Measurements from ENCODE around the gene IDH1. TPM values are rescaled to one million over a fixed set of nuclear protein-coding genes. Genes with fewer than 3 reads are reported as not detected.

IDH1 gene
- total RNA-seq, 4 donors from 2014 or later: 22.8 to 105 (median 38.1) TPM

- Histone ChIP-seq H3K4me1 (peaks cover 0 to 7% of the 10 kb centered on the region in 2 donors), H3K36me3 (no peaks in the 10 kb centered on the region), H3K9me3 (no peaks in the 10 kb centered on the region), H3K4me3 (no peak overlapping the region), H3K27ac (no peak overlapping the region), H3K27me3 (no peaks in the 10 kb centered on the region)
- DNase-seq: no peak
- TF ChIP-seq POLR2A (IDR thresholded peaks at IDR 0.05): no peak
- TF ChIP-seq CTCF (IDR thresholded peaks at IDR 0.05): no peak
- intact Hi-C loops (cut with DNase I; ENCODE audit: low total_unique reads): no loop called here
Observed at GRCh38 chr2:208256192-208256782, 1.4 kb upstream of the IDH1 start.

- Histone ChIP-seq H3K4me1 (peaks cover 0 to 7% of the 10 kb centered on the region in 2 donors), H3K9me3 (no peaks in the 10 kb centered on the region), H3K4me3 (peak overlapping the region; percentile 73 to 76), H3K27ac (peak overlapping the region; percentile 68 to 74), H3K27me3 (no peaks in the 10 kb centered on the region), H3K36me3 (no peaks in the 10 kb centered on the region)
- intact Hi-C loops (cut with DNase I; ENCODE audit: low total_unique reads): no loop called here
- DNase-seq: no peak
- TF ChIP-seq CTCF (IDR thresholded peaks at IDR 0.05): no peak
- TF ChIP-seq POLR2A (IDR thresholded peaks at IDR 0.05): no peak
Observed at GRCh38 chr2:208255557-208256106, 761 bp upstream of the IDH1 start.

GRCh38 chr2:208254118-208254870 lies 577 bp downstream of the IDH1 start:
- intact Hi-C loops (cut with DNase I; ENCODE audit: low total_unique reads): no loop called here
- Histone ChIP-seq H3K4me3 (peak overlapping the region; percentile 73 to 76), H3K4me1 (peaks cover 0 to 7% of the 10 kb centered on the region in 2 donors), H3K27ac (peak overlapping the region; percentile 68 to 71), H3K27me3 (no peaks in the 10 kb centered on the region), H3K9me3 (no peaks in the 10 kb centered on the region), H3K36me3 (no peaks in the 10 kb centered on the region)
- TF ChIP-seq POLR2A (IDR thresholded peaks at IDR 0.05) (no peak), CTCF (IDR thresholded peaks at IDR 0.05) (peak; percentile 53 to 92 (median 78))
- peak; percentile 76 to 80 for DNase-seq

DNA sequence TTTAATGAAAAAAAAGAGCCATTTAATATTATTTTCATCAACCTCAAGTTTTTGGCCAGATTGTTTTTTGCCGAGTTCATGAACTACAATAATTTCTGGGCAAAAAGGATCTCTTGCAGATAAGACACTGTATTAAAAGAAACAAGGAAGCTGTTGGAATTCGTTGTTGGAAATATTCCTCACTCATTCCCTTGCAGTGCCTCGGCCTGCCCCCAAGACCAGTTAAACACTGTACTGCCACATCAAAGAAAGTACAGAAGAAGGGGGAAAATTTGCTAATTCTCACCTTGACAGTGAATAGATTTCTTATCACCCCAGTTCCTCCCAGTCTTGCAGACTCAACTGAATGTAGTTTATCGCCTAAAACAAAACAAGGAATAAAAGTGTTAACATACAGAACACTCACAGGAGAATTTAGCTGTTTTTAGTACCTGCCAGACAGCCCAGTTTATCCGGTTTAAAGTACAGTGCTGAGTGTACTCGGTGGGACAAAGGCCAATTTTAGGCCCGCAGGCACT lies 1.2 kb downstream of the IDH1 start:
- Histone ChIP-seq H3K4me1 (peaks cover 0 to 7% of the 10 kb centered on the region in 2 donors), H3K4me3 (peak overlapping the region; percentile 73 to 76)
- intact Hi-C loops (cut with DNase I; ENCODE audit: low total_unique reads): no loop called here

More for the DNA sequence above, 1.2 kb downstream of the IDH1 start:
- no peaks in the 10 kb centered on the region for H3K9me3 ChIP-seq
- no peaks in the 10 kb centered on the region for H3K36me3 ChIP-seq
- no peak for DNase-seq
- no peaks in the 10 kb centered on the region for H3K27me3 ChIP-seq
- peak overlapping the region; percentile 68 to 71 for H3K27ac ChIP-seq
- TF ChIP-seq POLR2A (IDR thresholded peaks at IDR 0.05) (no peak), CTCF (IDR thresholded peaks at IDR 0.05) (no peak)
